Epithelial cell of esophagus (primary cell): ENCODE data around the gene JOSD1.
A peak's percentile ranks its signal among the peaks of the same experiment; 100 is the strongest.

Experiments used
- DNase-seq: peaks from one replicate; pipeline ENCODE4 v3.0.0; 2010; ENCODE audit warnings: low read depth
- H3K4me3 ChIP-seq: 2 replicates; pipeline ENCODE4 v1.5.1; 2011; ENCODE audit warnings: mild to moderate bottlenecking, low read length, control low read depth
- CTCF ChIP-seq: IDR thresholded peaks from 2 replicates; pipeline ENCODE4 v1.5.1; 2011; ENCODE audit warnings: low read depth, mild to moderate bottlenecking, low read length, control low read depth, inconsistent platforms; ENCODE audit not compliant: insufficient read depth; ENCODE audit errors: missing control alignments

Gene JOSD1

GRCh38 chr22:38715176-38715764, 14.5 kb upstream of the JOSD1 start:
- no peak overlapping the region for H3K4me3 ChIP-seq

DNA sequence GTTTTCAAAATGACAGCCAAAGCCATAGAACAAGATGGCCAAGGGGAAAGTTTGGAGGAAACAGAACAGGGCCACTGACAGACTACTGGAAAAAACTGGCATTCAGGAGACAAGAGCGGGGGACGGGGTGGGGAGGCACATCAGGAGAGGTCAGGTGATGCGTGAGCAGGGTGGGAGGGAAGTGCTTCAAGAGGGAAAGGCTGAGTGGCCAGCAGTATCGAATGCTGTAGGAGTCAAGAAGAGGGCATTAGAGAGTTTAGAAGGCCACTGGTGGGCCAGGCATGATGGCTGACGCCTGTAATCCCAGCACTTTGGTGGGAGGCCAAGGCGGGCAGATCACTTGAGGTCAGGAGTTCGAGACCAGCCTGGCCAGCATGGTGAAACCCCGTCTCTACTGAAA, 13.2 kb upstream of the JOSD1 start:
- DNase-seq, result no peak
- no peak overlapping the region for H3K4me3 ChIP-seq
- TF ChIP-seq CTCF, result no peak

More at GRCh38 chr22:38715176-38715764, 14.5 kb upstream of the JOSD1 start:
- no peak for DNase-seq
- TF ChIP-seq CTCF, result no peak

GRCh38 chr22:38712486-38713207, 11.9 kb upstream of the JOSD1 start:
- DNase-seq, result no peak
- H3K4me3 ChIP-seq, result no peak overlapping the region
- no peak for TF ChIP-seq CTCF

- no peak overlapping the region for H3K4me3 ChIP-seq
- TF ChIP-seq CTCF, result no peak
- peak; percentile 74 for DNase-seq
Observed at GRCh38 chr22:38710866-38711265, 10.1 kb upstream of the JOSD1 start.

GRCh38 chr22:38710351-38710750, 9.6 kb upstream of the JOSD1 start:
- no peak overlapping the region for H3K4me3 ChIP-seq
- no peak for TF ChIP-seq CTCF
- DNase-seq, result no peak

DNA sequence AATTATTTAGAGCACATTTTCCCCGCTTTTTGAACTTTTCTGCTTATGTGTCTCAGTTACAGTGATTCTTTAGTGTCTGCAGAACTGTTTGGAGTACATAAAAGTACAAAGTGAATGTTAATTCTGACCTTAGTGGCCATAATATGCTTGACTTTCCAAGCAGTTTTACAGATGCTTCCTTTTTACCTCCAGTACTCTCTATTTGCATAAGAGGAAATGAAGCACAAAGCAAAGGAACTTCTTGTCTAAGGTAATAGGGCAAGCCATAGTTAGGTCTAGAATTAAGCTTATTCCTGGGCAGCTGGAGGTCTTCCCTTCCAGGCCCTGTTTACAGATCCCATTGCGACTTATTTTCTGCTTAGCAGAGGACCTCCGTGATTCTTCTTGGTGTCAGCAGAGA, 8.6 kb upstream of the JOSD1 start:
- TF ChIP-seq CTCF, result no peak
- DNase-seq, result no peak

GRCh38 chr22:38707984-38708383, 7.2 kb upstream of the JOSD1 start:
- no peak for DNase-seq
- no peak overlapping the region for H3K4me3 ChIP-seq
- no peak for TF ChIP-seq CTCF

More for the DNA sequence above, 8.6 kb upstream of the JOSD1 start:
- H3K4me3 ChIP-seq, result no peak overlapping the region
